H9 (cell line): ENCODE results near the gene TTLL4. TPM values are rescaled to one million over a fixed set of nuclear protein-coding genes. Genes with fewer than 3 reads are reported as not detected.
A peak's percentile ranks its signal among the peaks of the same experiment; 100 is the strongest.

Experiments
- DNase-seq: peaks from one replicate; pipeline ENCODE4 v3.0.0-alpha.2; 2017
- H2AFZ ChIP-seq: one replicate; pipeline ENCODE4 v1.6.1; 2013; ENCODE audit warnings: mild to moderate bottlenecking, low read length, control low read depth, moderate library complexity
- H2AK5ac ChIP-seq: 2 replicates; pipeline ENCODE4 v1.6.1; 2013; ENCODE audit warnings: low read length, control low read depth, mixed read lengths; ENCODE audit not compliant: insufficient read length
- H2BK120ac ChIP-seq: one replicate; pipeline ENCODE4 v1.6.1; 2013; ENCODE audit warnings: low read depth, mild to moderate bottlenecking, low read length, control low read depth, inconsistent platforms; ENCODE audit not compliant: poor library complexity, severe bottlenecking
- H2BK12ac ChIP-seq: 2 replicates; pipeline ENCODE4 v1.6.1; 2013; ENCODE audit warnings: low read length, control low read depth, mixed read lengths, low read depth; ENCODE audit not compliant: insufficient read length
- H2BK15ac ChIP-seq: 2 replicates; pipeline ENCODE4 v1.6.1; 2013; ENCODE audit warnings: low read depth, low read length, control low read depth
- H2BK20ac ChIP-seq: one replicate; pipeline ENCODE4 v1.6.1; 2013; ENCODE audit warnings: low read depth, mild to moderate bottlenecking, low read length, control low read depth, inconsistent platforms; ENCODE audit not compliant: poor library complexity, severe bottlenecking
- H2BK5ac ChIP-seq: 2 replicates; pipeline ENCODE4 v1.6.1; 2013; ENCODE audit warnings: low read length, control low read depth, mixed read lengths; ENCODE audit not compliant: insufficient read length
- H3K14ac ChIP-seq: 2 replicates; pipeline ENCODE4 v1.6.1; 2013; ENCODE audit warnings: low read length, control low read depth; ENCODE audit not compliant: insufficient read depth
- H3K18ac ChIP-seq: 2 replicates; pipeline ENCODE4 v1.6.1; 2013; ENCODE audit warnings: low read depth, mild to moderate bottlenecking, mixed read lengths, low read length, control low read depth; ENCODE audit not compliant: insufficient read length
- H3K23ac ChIP-seq: 2 replicates; pipeline ENCODE4 v1.6.1; 2013; ENCODE audit warnings: low read length, control low read depth, mixed read lengths, low read depth; ENCODE audit not compliant: insufficient read length
- H3K23me2 ChIP-seq: 2 replicates; pipeline ENCODE4 v1.6.1; 2013; ENCODE audit warnings: low read depth, mild to moderate bottlenecking, mixed read lengths, low read length, control low read depth; ENCODE audit not compliant: insufficient read length, poor library complexity, severe bottlenecking
- H3K27ac ChIP-seq: 2 replicates; pipeline ENCODE4 v1.5.1; 2013; ENCODE audit warnings: low read length, control low read depth, mixed read lengths, low read depth; ENCODE audit not compliant: insufficient read length
- H3K27me3 ChIP-seq: 2 replicates; pipeline ENCODE4 v1.6.1; 2013; ENCODE audit warnings: low read length, control low read depth, inconsistent platforms; ENCODE audit not compliant: insufficient read depth
- H3K4ac ChIP-seq: 2 replicates; pipeline ENCODE4 v1.6.1; 2013; ENCODE audit warnings: low read depth, mild to moderate bottlenecking, control low read depth, inconsistent platforms, low read length, moderate library complexity
- H3K4me1 ChIP-seq: 2 replicates; pipeline ENCODE4 v1.6.1; 2013; ENCODE audit warnings: low read length, control low read depth, inconsistent platforms; ENCODE audit not compliant: insufficient read depth
- H3K4me2 ChIP-seq: 2 replicates; pipeline ENCODE4 v1.6.1; 2013; ENCODE audit warnings: low read length, control low read depth, mixed read lengths; ENCODE audit not compliant: insufficient read length, insufficient read depth
- H3K56ac ChIP-seq: 2 replicates; pipeline ENCODE4 v1.6.1; 2013; ENCODE audit warnings: low read depth, mild to moderate bottlenecking, mixed read lengths, low read length, control low read depth; ENCODE audit not compliant: insufficient read length
- H3K79me1 ChIP-seq: 2 replicates; pipeline ENCODE4 v1.6.1; 2013; ENCODE audit warnings: low read depth, mild to moderate bottlenecking, moderate library complexity, low read length, control low read depth, inconsistent platforms; ENCODE audit not compliant: insufficient read depth, poor library complexity, severe bottlenecking
- H3K79me2 ChIP-seq: 2 replicates; pipeline ENCODE4 v1.6.1; 2013; ENCODE audit warnings: low read length, control low read depth, inconsistent platforms; ENCODE audit not compliant: insufficient read depth
- H3K9ac ChIP-seq: 2 replicates; pipeline ENCODE4 v1.6.1; 2013; ENCODE audit warnings: low read length, control low read depth, mixed read lengths; ENCODE audit not compliant: insufficient read length; ENCODE audit errors: extremely low read depth
- H3K9me3 ChIP-seq: one replicate; pipeline ENCODE4 v1.6.1; 2013; ENCODE audit warnings: low read depth, low read length, inconsistent platforms; ENCODE audit not compliant: control insufficient read depth
- H3T11ph ChIP-seq: one replicate; pipeline ENCODE4 v1.6.1; 2013; ENCODE audit warnings: mild to moderate bottlenecking, low read length, control low read depth, inconsistent platforms
- H4K20me1 ChIP-seq: one replicate; pipeline ENCODE4 v1.6.1; 2013; ENCODE audit not compliant: control insufficient read depth, insufficient read length, insufficient read depth
- H4K5ac ChIP-seq: 2 replicates; pipeline ENCODE4 v1.6.1; 2013; ENCODE audit warnings: low read depth, mild to moderate bottlenecking, mixed read lengths, low read length, control low read depth; ENCODE audit not compliant: insufficient read length
- H4K8ac ChIP-seq: replicated peaks from 2 replicates; pipeline ENCODE4 v1.6.1; 2013; ENCODE audit warnings: low read length, control low read depth, mixed read lengths, low read depth; ENCODE audit not compliant: insufficient read length
- H4K91ac ChIP-seq: 2 replicates; pipeline ENCODE4 v1.6.1; 2013; ENCODE audit warnings: low read depth, mild to moderate bottlenecking, moderate library complexity, mixed read lengths, low read length, control low read depth; ENCODE audit not compliant: insufficient read length
- H3K27ac Mint-ChIP-seq, 3 experiments: 2 replicates in 2 of 3; 3 replicates in 1 of 3; pipeline ENCODE4 v1.8.0; 2020 to 2021; ENCODE audit warnings: mixed read lengths in 3 of 3, mild to moderate bottlenecking in 1 of 3, moderate library complexity in 1 of 3
- H3K27me3 Mint-ChIP-seq: 2 replicates; pipeline ENCODE4 v1.8.0; 2021; ENCODE audit warnings: low read depth, mild to moderate bottlenecking, moderate library complexity, mixed read lengths
- H3K36me3 Mint-ChIP-seq, 3 experiments: 2 replicates in 2 of 3; 3 replicates in 1 of 3; pipeline ENCODE4 v1.8.0; 2020 to 2021; ENCODE audit warnings: low read depth in 3 of 3, mixed read lengths in 3 of 3; ENCODE audit not compliant: insufficient read depth in 1 of 3
- H3K4me1 Mint-ChIP-seq, 2 experiments: 2 replicates each; pipeline ENCODE4 v1.8.0; 2020; ENCODE audit warnings: mixed read lengths in 2 of 2
- H3K4me3 Mint-ChIP-seq, 2 experiments: 2 replicates in 1 of 2; 3 replicates in 1 of 2; pipeline ENCODE4 v1.8.0; 2020 to 2021; ENCODE audit warnings: mild to moderate bottlenecking in 2 of 2, mixed read lengths in 2 of 2, moderate library complexity in 1 of 2
- H3K9me3 Mint-ChIP-seq, 2 experiments: 2 replicates in 1 of 2; 3 replicates in 1 of 2; pipeline ENCODE4 v1.8.0; 2020; ENCODE audit warnings: mild to moderate bottlenecking in 2 of 2, mixed read lengths in 2 of 2, moderate library complexity in 1 of 2
- CTCF ChIP-seq: fragments of 200-600 bp; sonication (generic); conservative IDR thresholded peaks from 3 replicates; pipeline ENCODE4 v1.8.0; 2021; ENCODE audit warnings: antibody characterized with exemption, mild to moderate bottlenecking
- WGBS: extraction: QIAGEN DNeasy Blood & Tissue Kit; methylation state at CpG from one replicate; pipeline ENCODE4 v1.1.7; 2013; ENCODE audit warnings: missing lambda C conversion rate, low lambda C conversion rate, mixed read lengths; ENCODE audit not compliant: insufficient read length; ENCODE audit errors: extremely low coverage; 5-methylcytosine and 5-hydroxymethylcytosine counted together
- total RNA-seq: library from RNA; stranded (reverse); gene quantifications from 2 replicates; pipeline ENCODE4 v1.2.1, GENCODE V29; 2021

TTLL4 gene
- total RNA-seq, 1 experiment from 2014 or later: 96.4 TPM

GRCh38 chr2:218701806-218702205 lies 8.8 kb upstream of the TTLL4 start:
- H2AK5ac ChIP-seq: no peak overlapping the region
- no peaks in the 10 kb centered on the region for H3K27me3 ChIP-seq
- no peak overlapping the region for H2BK20ac ChIP-seq
- no peak overlapping the region for H3K4me2 ChIP-seq
- no peak for TF ChIP-seq CTCF
- peaks cover 9% of the 10 kb centered on the region in 2 experiments for H3K4me1 Mint-ChIP-seq
- H3K9ac ChIP-seq: no peak overlapping the region
- H2BK5ac ChIP-seq: no peak overlapping the region
- WGBS: no CpG with 5 or more reads among the region's 2 CpGs
- no peak overlapping the region for H4K5ac ChIP-seq
- peak overlapping the region in 2 of 3 experiments; percentile 4 to 59; a peak in 2 of 7 replicates for H3K27ac Mint-ChIP-seq
- no peak overlapping the region for H3K4me3 Mint-ChIP-seq
- no peak overlapping the region for H3K18ac ChIP-seq
- no peak overlapping the region for H3K27ac ChIP-seq
- H4K91ac ChIP-seq: no peak overlapping the region
- DNase-seq: no peak
- no peaks in the 10 kb centered on the region for H4K20me1 ChIP-seq
- H3K23me2 ChIP-seq: no peaks in the 10 kb centered on the region
- no peak overlapping the region for H3K4ac ChIP-seq
- H3K23ac ChIP-seq: no peak overlapping the region
- H3T11ph ChIP-seq: no peak overlapping the region
- H4K8ac ChIP-seq: no peak overlapping the region
- no peak overlapping the region for H3K14ac ChIP-seq
- H3K36me3 Mint-ChIP-seq: peaks cover 4 to 27% (median 23%) of the 10 kb centered on the region in 3 experiments; a peak in 6 of 7 replicates
- no peaks in the 10 kb centered on the region for H3K9me3 Mint-ChIP-seq
- H2BK12ac ChIP-seq: no peak overlapping the region
- H3K79me2 ChIP-seq: no peaks in the 10 kb centered on the region
- no peaks in the 10 kb centered on the region for H3K79me1 ChIP-seq
- H2BK120ac ChIP-seq: no peak overlapping the region
- no peak overlapping the region for H2BK15ac ChIP-seq
- H2AFZ ChIP-seq: no peak overlapping the region
- no peaks in the 10 kb centered on the region for H3K9me3 ChIP-seq
- no peaks in the 10 kb centered on the region for H3K27me3 Mint-ChIP-seq
- no peaks in the 10 kb centered on the region for H3K4me1 ChIP-seq
- no peak overlapping the region for H3K56ac ChIP-seq
